SK-N-SH treated with all-trans-retinoic acid at 6 μM for 48 hours (cell line): Measurements from ENCODE around the gene ESM1.

Experiments used
- CREB5 ChIP-seq: fragments of 250-450 bp; sonication (Bioruptor Pico); IDR thresholded peaks from 2 replicates; pipeline ENCODE4 v1.5.1; 2020; ENCODE audit warnings: low read depth, mild to moderate bottlenecking, moderate library complexity
- CSDC2 ChIP-seq: fragments of 250-450 bp; sonication (Bioruptor Pico); IDR thresholded peaks from 2 replicates; pipeline ENCODE4 v1.5.0; 2020; ENCODE audit warnings: mild to moderate bottlenecking, moderate library complexity
- CSRNP3 ChIP-seq: fragments of 250-450 bp; sonication (Bioruptor Pico); IDR thresholded peaks from 2 replicates; pipeline ENCODE4 v1.5.1; 2021; ENCODE audit warnings: mild to moderate bottlenecking, moderate library complexity
- GLIS3 ChIP-seq: fragments of 250-450 bp; sonication (Bioruptor Pico); IDR thresholded peaks from 2 replicates; pipeline ENCODE4 v1.5.0; 2020; ENCODE audit warnings: mild to moderate bottlenecking, moderate library complexity
- OSR1 ChIP-seq: fragments of 250-450 bp; sonication (Bioruptor Pico); IDR thresholded peaks from 2 replicates; pipeline ENCODE4 v1.8.0; 2022; ENCODE audit warnings: moderate library complexity, mild to moderate bottlenecking, inconsistent platforms
- PATZ1 ChIP-seq: fragments of 250-450 bp; sonication (Bioruptor Pico); IDR thresholded peaks from 2 replicates; pipeline ENCODE4 v1.8.0; 2020; ENCODE audit warnings: mild to moderate bottlenecking, moderate library complexity, borderline replicate concordance
- RARB ChIP-seq: fragments of 250-450 bp; sonication (Bioruptor Pico); IDR thresholded peaks from 2 replicates; pipeline ENCODE4 v1.8.0; 2021; ENCODE audit warnings: mild to moderate bottlenecking, moderate library complexity
- TSHZ2 ChIP-seq: fragments of 250-450 bp; sonication (Bioruptor Pico); IDR thresholded peaks from 2 replicates; pipeline ENCODE4 v1.5.0; 2020; ENCODE audit warnings: mild to moderate bottlenecking, moderate library complexity
- ZFP3 ChIP-seq: fragments of 250-450 bp; sonication (Bioruptor Pico); IDR thresholded peaks from 2 replicates; pipeline ENCODE4 v1.5.0; 2020; ENCODE audit warnings: mild to moderate bottlenecking, moderate library complexity
- ZFP30 ChIP-seq: fragments of 450-650 bp; formaldehyde crosslinking; IDR thresholded peaks from 2 replicates; pipeline ENCODE4 v1.5.0; 2022; ENCODE audit warnings: mild to moderate bottlenecking, moderate library complexity
- ZNF8 ChIP-seq: fragments of 450-650 bp; formaldehyde crosslinking; IDR thresholded peaks from 2 replicates; pipeline ENCODE4 v1.5.0; 2020; ENCODE audit warnings: mild to moderate bottlenecking, moderate library complexity

- TF ChIP-seq OSR1 (CRISPR knock-in tag) (no peak), CSRNP3 (no peak), CSDC2 (CRISPR knock-in tag) (no peak), GLIS3 (CRISPR knock-in tag) (no peak), ZNF8 (CRISPR knock-in tag) (no peak), RARB (CRISPR knock-in tag) (no peak), PATZ1 (CRISPR knock-in tag) (no peak), CREB5 (CRISPR knock-in tag) (no peak), ZFP3 (CRISPR knock-in tag) (no peak), TSHZ2 (CRISPR knock-in tag) (no peak), ZFP30 (CRISPR knock-in tag) (no peak)
Observed at GRCh38 chr5:55030676-55031369, 45.4 kb upstream of the ESM1 start.
